H9 (cell line): ENCODE measurements around the gene SYT17. TPM values are rescaled to one million over a fixed set of nuclear protein-coding genes. Genes with fewer than 3 reads are reported as not detected.

ENCODE experiments used
- DNase-seq: peaks from one replicate; pipeline ENCODE4 v3.0.0-alpha.2; 2017
- H2AFZ ChIP-seq: one replicate; pipeline ENCODE4 v1.6.1; 2013; ENCODE audit warnings: mild to moderate bottlenecking, low read length, control low read depth, moderate library complexity
- H2AK5ac ChIP-seq: 2 replicates; pipeline ENCODE4 v1.6.1; 2013; ENCODE audit warnings: low read length, control low read depth, mixed read lengths; ENCODE audit not compliant: insufficient read length
- H2BK120ac ChIP-seq: one replicate; pipeline ENCODE4 v1.6.1; 2013; ENCODE audit warnings: low read depth, mild to moderate bottlenecking, low read length, control low read depth, inconsistent platforms; ENCODE audit not compliant: poor library complexity, severe bottlenecking
- H2BK12ac ChIP-seq: 2 replicates; pipeline ENCODE4 v1.6.1; 2013; ENCODE audit warnings: low read length, control low read depth, mixed read lengths, low read depth; ENCODE audit not compliant: insufficient read length
- H2BK15ac ChIP-seq: 2 replicates; pipeline ENCODE4 v1.6.1; 2013; ENCODE audit warnings: low read depth, low read length, control low read depth
- H2BK20ac ChIP-seq: one replicate; pipeline ENCODE4 v1.6.1; 2013; ENCODE audit warnings: low read depth, mild to moderate bottlenecking, low read length, control low read depth, inconsistent platforms; ENCODE audit not compliant: poor library complexity, severe bottlenecking
- H2BK5ac ChIP-seq: 2 replicates; pipeline ENCODE4 v1.6.1; 2013; ENCODE audit warnings: low read length, control low read depth, mixed read lengths; ENCODE audit not compliant: insufficient read length
- H3K14ac ChIP-seq: 2 replicates; pipeline ENCODE4 v1.6.1; 2013; ENCODE audit warnings: low read length, control low read depth; ENCODE audit not compliant: insufficient read depth
- H3K18ac ChIP-seq: 2 replicates; pipeline ENCODE4 v1.6.1; 2013; ENCODE audit warnings: low read depth, mild to moderate bottlenecking, mixed read lengths, low read length, control low read depth; ENCODE audit not compliant: insufficient read length
- H3K23ac ChIP-seq: 2 replicates; pipeline ENCODE4 v1.6.1; 2013; ENCODE audit warnings: low read length, control low read depth, mixed read lengths, low read depth; ENCODE audit not compliant: insufficient read length
- H3K23me2 ChIP-seq: 2 replicates; pipeline ENCODE4 v1.6.1; 2013; ENCODE audit warnings: low read depth, mild to moderate bottlenecking, mixed read lengths, low read length, control low read depth; ENCODE audit not compliant: insufficient read length, poor library complexity, severe bottlenecking
- H3K27ac ChIP-seq: 2 replicates; pipeline ENCODE4 v1.5.1; 2013; ENCODE audit warnings: low read length, control low read depth, mixed read lengths, low read depth; ENCODE audit not compliant: insufficient read length
- H3K27me3 ChIP-seq: 2 replicates; pipeline ENCODE4 v1.6.1; 2013; ENCODE audit warnings: low read length, control low read depth, inconsistent platforms; ENCODE audit not compliant: insufficient read depth
- H3K4ac ChIP-seq: 2 replicates; pipeline ENCODE4 v1.6.1; 2013; ENCODE audit warnings: low read depth, mild to moderate bottlenecking, control low read depth, inconsistent platforms, low read length, moderate library complexity
- H3K4me1 ChIP-seq: 2 replicates; pipeline ENCODE4 v1.6.1; 2013; ENCODE audit warnings: low read length, control low read depth, inconsistent platforms; ENCODE audit not compliant: insufficient read depth
- H3K4me2 ChIP-seq: 2 replicates; pipeline ENCODE4 v1.6.1; 2013; ENCODE audit warnings: low read length, control low read depth, mixed read lengths; ENCODE audit not compliant: insufficient read length, insufficient read depth
- H3K56ac ChIP-seq: 2 replicates; pipeline ENCODE4 v1.6.1; 2013; ENCODE audit warnings: low read depth, mild to moderate bottlenecking, mixed read lengths, low read length, control low read depth; ENCODE audit not compliant: insufficient read length
- H3K79me1 ChIP-seq: 2 replicates; pipeline ENCODE4 v1.6.1; 2013; ENCODE audit warnings: low read depth, mild to moderate bottlenecking, moderate library complexity, low read length, control low read depth, inconsistent platforms; ENCODE audit not compliant: insufficient read depth, poor library complexity, severe bottlenecking
- H3K79me2 ChIP-seq: 2 replicates; pipeline ENCODE4 v1.6.1; 2013; ENCODE audit warnings: low read length, control low read depth, inconsistent platforms; ENCODE audit not compliant: insufficient read depth
- H3K9ac ChIP-seq: 2 replicates; pipeline ENCODE4 v1.6.1; 2013; ENCODE audit warnings: low read length, control low read depth, mixed read lengths; ENCODE audit not compliant: insufficient read length; ENCODE audit errors: extremely low read depth
- H3K9me3 ChIP-seq: one replicate; pipeline ENCODE4 v1.6.1; 2013; ENCODE audit warnings: low read depth, low read length, inconsistent platforms; ENCODE audit not compliant: control insufficient read depth
- H3T11ph ChIP-seq: one replicate; pipeline ENCODE4 v1.6.1; 2013; ENCODE audit warnings: mild to moderate bottlenecking, low read length, control low read depth, inconsistent platforms
- H4K20me1 ChIP-seq: one replicate; pipeline ENCODE4 v1.6.1; 2013; ENCODE audit not compliant: control insufficient read depth, insufficient read length, insufficient read depth
- H4K5ac ChIP-seq: 2 replicates; pipeline ENCODE4 v1.6.1; 2013; ENCODE audit warnings: low read depth, mild to moderate bottlenecking, mixed read lengths, low read length, control low read depth; ENCODE audit not compliant: insufficient read length
- H4K8ac ChIP-seq: replicated peaks from 2 replicates; pipeline ENCODE4 v1.6.1; 2013; ENCODE audit warnings: low read length, control low read depth, mixed read lengths, low read depth; ENCODE audit not compliant: insufficient read length
- H4K91ac ChIP-seq: 2 replicates; pipeline ENCODE4 v1.6.1; 2013; ENCODE audit warnings: low read depth, mild to moderate bottlenecking, moderate library complexity, mixed read lengths, low read length, control low read depth; ENCODE audit not compliant: insufficient read length
- H3K27ac Mint-ChIP-seq, 3 experiments: 2 replicates in 2 of 3; 3 replicates in 1 of 3; pipeline ENCODE4 v1.8.0; 2020 to 2021; ENCODE audit warnings: mixed read lengths in 3 of 3, mild to moderate bottlenecking in 1 of 3, moderate library complexity in 1 of 3
- H3K27me3 Mint-ChIP-seq: 2 replicates; pipeline ENCODE4 v1.8.0; 2021; ENCODE audit warnings: low read depth, mild to moderate bottlenecking, moderate library complexity, mixed read lengths
- H3K36me3 Mint-ChIP-seq, 3 experiments: 2 replicates in 2 of 3; 3 replicates in 1 of 3; pipeline ENCODE4 v1.8.0; 2020 to 2021; ENCODE audit warnings: low read depth in 3 of 3, mixed read lengths in 3 of 3; ENCODE audit not compliant: insufficient read depth in 1 of 3
- H3K4me1 Mint-ChIP-seq, 2 experiments: 2 replicates each; pipeline ENCODE4 v1.8.0; 2020; ENCODE audit warnings: mixed read lengths in 2 of 2
- H3K4me3 Mint-ChIP-seq, 2 experiments: 2 replicates in 1 of 2; 3 replicates in 1 of 2; pipeline ENCODE4 v1.8.0; 2020 to 2021; ENCODE audit warnings: mild to moderate bottlenecking in 2 of 2, mixed read lengths in 2 of 2, moderate library complexity in 1 of 2
- H3K9me3 Mint-ChIP-seq, 2 experiments: 2 replicates in 1 of 2; 3 replicates in 1 of 2; pipeline ENCODE4 v1.8.0; 2020; ENCODE audit warnings: mild to moderate bottlenecking in 2 of 2, mixed read lengths in 2 of 2, moderate library complexity in 1 of 2
- WGBS: extraction: QIAGEN DNeasy Blood & Tissue Kit; methylation state at CpG from one replicate; pipeline ENCODE4 v1.1.7; 2013; ENCODE audit warnings: missing lambda C conversion rate, low lambda C conversion rate, mixed read lengths; ENCODE audit not compliant: insufficient read length; ENCODE audit errors: extremely low coverage; 5-methylcytosine and 5-hydroxymethylcytosine counted together
- total RNA-seq: library from RNA; stranded (reverse); gene quantifications from 2 replicates; pipeline ENCODE4 v1.2.1, GENCODE V29; 2021
- TF ChIP-seq, protein P1 (sequence below): fragments of 200-600 bp; sonication (generic); conservative IDR thresholded peaks from 3 replicates; pipeline ENCODE4 v1.8.0; 2021; ENCODE audit warnings: antibody characterized with exemption, mild to moderate bottlenecking

Gene SYT17
- total RNA-seq, 1 experiment from 2014 or later = 3.0 TPM

GRCh38 chr16:19162085-19162484, 6.0 kb upstream of the SYT17 start:
- TF ChIP-seq, protein P1, sequence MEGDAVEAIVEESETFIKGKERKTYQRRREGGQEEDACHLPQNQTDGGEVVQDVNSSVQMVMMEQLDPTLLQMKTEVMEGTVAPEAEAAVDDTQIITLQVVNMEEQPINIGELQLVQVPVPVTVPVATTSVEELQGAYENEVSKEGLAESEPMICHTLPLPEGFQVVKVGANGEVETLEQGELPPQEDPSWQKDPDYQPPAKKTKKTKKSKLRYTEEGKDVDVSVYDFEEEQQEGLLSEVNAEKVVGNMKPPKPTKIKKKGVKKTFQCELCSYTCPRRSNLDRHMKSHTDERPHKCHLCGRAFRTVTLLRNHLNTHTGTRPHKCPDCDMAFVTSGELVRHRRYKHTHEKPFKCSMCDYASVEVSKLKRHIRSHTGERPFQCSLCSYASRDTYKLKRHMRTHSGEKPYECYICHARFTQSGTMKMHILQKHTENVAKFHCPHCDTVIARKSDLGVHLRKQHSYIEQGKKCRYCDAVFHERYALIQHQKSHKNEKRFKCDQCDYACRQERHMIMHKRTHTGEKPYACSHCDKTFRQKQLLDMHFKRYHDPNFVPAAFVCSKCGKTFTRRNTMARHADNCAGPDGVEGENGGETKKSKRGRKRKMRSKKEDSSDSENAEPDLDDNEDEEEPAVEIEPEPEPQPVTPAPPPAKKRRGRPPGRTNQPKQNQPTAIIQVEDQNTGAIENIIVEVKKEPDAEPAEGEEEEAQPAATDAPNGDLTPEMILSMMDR = no peak
- Histone ChIP-seq H4K8ac (no peak overlapping the region), H2BK12ac (no peak overlapping the region), H2AK5ac (no peak overlapping the region), H3K56ac (no peak overlapping the region), H3K9me3 (no peaks in the 10 kb centered on the region), H3K4me2 (no peak overlapping the region), H3K27me3 (no peaks in the 10 kb centered on the region), H2BK15ac (no peak overlapping the region), H2BK120ac (no peak overlapping the region), H3K79me1 (no peaks in the 10 kb centered on the region), H3K4me1 (no peaks in the 10 kb centered on the region), H2BK5ac (no peak overlapping the region), H3K4ac (no peak overlapping the region), H4K20me1 (no peaks in the 10 kb centered on the region), H2BK20ac (no peak overlapping the region), H3T11ph (no peak overlapping the region), H3K14ac (no peak overlapping the region), H4K5ac (no peak overlapping the region), H4K91ac (no peak overlapping the region), H3K79me2 (no peaks in the 10 kb centered on the region), H3K23ac (no peak overlapping the region), H2AFZ (no peak overlapping the region), H3K18ac (no peak overlapping the region), H3K27ac (no peak overlapping the region), H3K9ac (no peak overlapping the region), H3K23me2 (no peaks in the 10 kb centered on the region)
- peaks cover 11% of the 10 kb centered on the region for H3K27me3 Mint-ChIP-seq
- H3K9me3 Mint-ChIP-seq = no peaks in the 10 kb centered on the region
- H3K36me3 Mint-ChIP-seq = no peaks in the 10 kb centered on the region
- no peaks in the 10 kb centered on the region for H3K4me1 Mint-ChIP-seq
- DNase-seq = no peak
- no CpG with 5 or more reads among the region's 4 CpGs for WGBS
- H3K27ac Mint-ChIP-seq = 0 out of 7 replicates have a peak overlapping the region, but pooled peaks of 1 of the 3 experiments have one; percentile 21
- H3K4me3 Mint-ChIP-seq = no peak overlapping the region
